Cardiac septum (tissue), 1 donor: ENCODE data around the gene RHOBTB3. TPM values are rescaled to one million over a fixed set of nuclear protein-coding genes. Genes with fewer than 3 reads are reported as not detected.

Experiments used
- DNase-seq: peaks from one replicate; pipeline ENCODE4 v3.0.0-alpha.2; 2020; ENCODE audit warnings: low spot score
- intact Hi-C: fragments of 100-400 bp; cut with DNase I; formaldehyde crosslinking; loops from one replicate; pipeline ENCODE4 v1.14.0; 2022
- total RNA-seq: library from RNA; stranded (reverse); fragmentation: NEBNext Ultra II Directional; extraction: Animal tissue kit (Norgen Biotek cat#: 25700); gene quantifications from one replicate; pipeline ENCODE4 v1.2.1, GENCODE V29; 2021
- donor health status: DM: no; HTN: no; CAD: no.

Gene RHOBTB3
- total RNA-seq, 1 donor from 2014 or later, result 79.0 TPM

- intact Hi-C loops, result loop anchor here (5.0 kb wide), 1 partner anchor 137 kb away; the partner anchor contains the start of gene RFESD
- no peak for DNase-seq
Observed at GRCh38 chr5:95784514-95785302, 53.6 kb downstream of the RHOBTB3 start.

GRCh38 chr5:95786821-95787418, 55.8 kb downstream of the RHOBTB3 start:
- intact Hi-C loops, result no loop called here
- DNase-seq, result no peak

GRCh38 chr5:95788493-95788892, 57.4 kb downstream of the RHOBTB3 start:
- intact Hi-C loops, result no loop called here
- no peak for DNase-seq

- intact Hi-C loops, result loop anchor here (10.0 kb wide), 1 partner anchor 543 kb away; no protein-coding TSS in a partner anchor
- DNase-seq, result no peak
Observed at GRCh38 chr5:95791751-95792150, 60.6 kb downstream of the RHOBTB3 start.

GRCh38 chr5:95794070-95794516, 63.0 kb downstream of the RHOBTB3 start:
- no peak for DNase-seq
- intact Hi-C loops, result loop anchor here (10.0 kb wide), 1 partner anchor 541 kb away; no protein-coding TSS in a partner anchor

- DNase-seq, result no peak
- intact Hi-C loops, result loop anchor here (10.0 kb wide), 1 partner anchor 538 kb away; no protein-coding TSS in a partner anchor
Observed at GRCh38 chr5:95797301-95797700, 66.2 kb downstream of the RHOBTB3 start.

- DNase-seq, result no peak
- intact Hi-C loops, result loop anchor here (10.0 kb wide), 1 partner anchor 537 kb away; no protein-coding TSS in a partner anchor
Observed at GRCh38 chr5:95798048-95798447, 66.9 kb downstream of the RHOBTB3 start.

GRCh38 chr5:95798545-95798944, 67.4 kb downstream of the RHOBTB3 start:
- intact Hi-C loops, result loop anchor here (10.0 kb wide), 1 partner anchor 536 kb away; no protein-coding TSS in a partner anchor
- DNase-seq, result no peak

GRCh38 chr5:95799191-95799835, 68.2 kb downstream of the RHOBTB3 start:
- intact Hi-C loops, result loop anchor here (10.0 kb wide), 1 partner anchor 535 kb away; no protein-coding TSS in a partner anchor
- DNase-seq, result no peak

- DNase-seq, result no peak
- intact Hi-C loops, result no loop called here
Observed at GRCh38 chr5:95800553-95800952, 69.4 kb downstream of the RHOBTB3 start.

- intact Hi-C loops, result no loop called here
Observed at GRCh38 chr5:95801532-95801931, 70.4 kb downstream of the RHOBTB3 start.

GRCh38 chr5:95801961-95802360, 70.8 kb downstream of the RHOBTB3 start:
- intact Hi-C loops, result no loop called here
- no peak for DNase-seq

More at GRCh38 chr5:95801532-95801931, 70.4 kb downstream of the RHOBTB3 start:
- no peak for DNase-seq

- intact Hi-C loops, result no loop called here
- peak; percentile 71 for DNase-seq
Observed at GRCh38 chr5:95803271-95804148, 72.4 kb downstream of the RHOBTB3 start.

GRCh38 chr5:95804736-95805539, 73.8 kb downstream of the RHOBTB3 start:
- DNase-seq, result no peak
- intact Hi-C loops, result no loop called here

GRCh38 chr5:95806687-95807086, 75.6 kb downstream of the RHOBTB3 start:
- intact Hi-C loops, result no loop called here
- no peak for DNase-seq

GRCh38 chr5:95808013-95808685, 77.0 kb downstream of the RHOBTB3 start:
- no peak for DNase-seq
- intact Hi-C loops, result no loop called here

GRCh38 chr5:95808686-95809413, 77.7 kb downstream of the RHOBTB3 start:
- DNase-seq, result peak; percentile 87
- intact Hi-C loops, result loop anchor here (1.0 kb wide), 1 partner anchor 13 kb away; the partner anchor contains the start of gene GLRX
